Panc1 (cell line): ENCODE data around the gene KCNG2. TPM values are rescaled to one million over a fixed set of nuclear protein-coding genes. Genes with fewer than 3 reads are reported as not detected.
A peak's percentile ranks its signal among the peaks of the same experiment; 100 is the strongest.

Source experiments
- ATAC-seq: fragments of 200-7000 bp; cut with Tn5 transposase; 2 replicates; pipeline ENCODE4 v1.9.1; 2020; ENCODE audit warnings: mild to moderate bottlenecking, moderate library complexity
- BruUV-seq: library from RNA; stranded (reverse); fragments of 400-500 nt; replicated peaks from 2 replicates; lab custom pipeline; 2021; lab: Mats Ljungman, UMichigan
- CTCF ChIA-PET: fragments of 300-600 bp; sonication (Branson Sonifier 250); formaldehyde crosslinking; loops from one replicate; lab custom pipeline; 2022; ENCODE audit warnings: antibody characterized with exemption; lab: Charles Lee
- POLR2A ChIA-PET: fragments of 300-600 bp; sonication (Branson Sonifier 250); formaldehyde crosslinking; loops from one replicate; lab custom pipeline; 2022; ENCODE audit warnings: antibody characterized with exemption; lab: Charles Lee
- DNase-seq: peaks from one replicate; pipeline ENCODE4 v3.0.0-alpha.2; 2010; ENCODE audit warnings: low read depth, low spot score
- H3K27ac ChIP-seq: 2 replicates; pipeline ENCODE4 v1.5.1; 2011; ENCODE audit warnings: mild to moderate bottlenecking, low read length, inconsistent platforms
- H3K27me3 ChIP-seq: fragments of 200-500 bp; sonication (Bioruptor generic); 2 replicates; pipeline ENCODE4 v1.6.0; 2014; ENCODE audit warnings: low read length, inconsistent platforms; ENCODE audit not compliant: control insufficient read depth, insufficient read depth
- H3K36me3 ChIP-seq: fragments of 200-500 bp; sonication (Bioruptor generic); 2 replicates; pipeline ENCODE4 v1.5.1; 2014; ENCODE audit warnings: inconsistent platforms, mild to moderate bottlenecking, low read length, moderate library complexity; ENCODE audit not compliant: control insufficient read depth, insufficient read depth
- H3K4me1 ChIP-seq: 2 replicates; pipeline ENCODE4 v1.5.1; 2011; ENCODE audit warnings: inconsistent platforms, mild to moderate bottlenecking, low read length, moderate library complexity; ENCODE audit not compliant: control insufficient read depth, insufficient read depth
- H3K4me3 ChIP-seq, 2 experiments: 2 replicates each; pipeline ENCODE4 v1.5.1; 2011 to 2012; ENCODE audit warnings: low read depth in 2 of 2, low read length in 2 of 2, mild to moderate bottlenecking in 2 of 2, inconsistent platforms in 1 of 2, moderate library complexity in 1 of 2
- H3K9me3 ChIP-seq: fragments of 200-500 bp; sonication (Bioruptor generic); 2 replicates; pipeline ENCODE4 v1.5.1; 2014; ENCODE audit warnings: low read depth, mild to moderate bottlenecking, inconsistent platforms, low read length, moderate library complexity; ENCODE audit not compliant: control insufficient read depth, insufficient read depth
- CTCF ChIP-seq: fragments of 450-650 bp; IDR thresholded peaks from 2 replicates; pipeline ENCODE4 v1.5.1; 2017; ENCODE audit warnings: mild to moderate bottlenecking
- POLR2AphosphoS5 ChIP-seq: IDR thresholded peaks from 2 replicates; pipeline ENCODE4 v1.6.1; 2012; ENCODE audit warnings: mild to moderate bottlenecking, low read depth, low read length, moderate library complexity
- REST ChIP-seq, 2 experiments: IDR thresholded peaks; 2 replicates each; pipeline ENCODE4 v1.6.1; 2011 to 2012; ENCODE audit warnings: low read depth in 2 of 2, control low read depth in 1 of 2, low read length in 1 of 2, mild to moderate bottlenecking in 1 of 2, moderate library complexity in 1 of 2; ENCODE audit not compliant: insufficient read depth in 1 of 2
- SIN3A ChIP-seq: IDR thresholded peaks from 2 replicates; pipeline ENCODE4 v1.6.1; 2012; ENCODE audit warnings: low read depth, mild to moderate bottlenecking, low read length, moderate library complexity, borderline replicate concordance; ENCODE audit not compliant: insufficient read depth
- TCF7L2 ChIP-seq: IDR thresholded peaks from 2 replicates; pipeline ENCODE4 v1.6.1; 2011; ENCODE audit warnings: mild to moderate bottlenecking, low read depth, low read length, inconsistent platforms
- in situ Hi-C: cut with HindIII; loops from 2 replicates; pipeline ENCODE4 v1.10.0; 2016; ENCODE audit warnings: low sequenced_read_pairs, low pct_unique_long_range_greater_than_20kb
- intact Hi-C: fragments of 100-400 bp; cut with micrococcal nuclease; formaldehyde crosslinking; loops from one replicate; pipeline ENCODE4 v1.10.0; 2022; ENCODE audit not compliant: unreplicated experiment
- total RNA-seq: library from RNA; stranded (reverse); gene quantifications from one replicate; pipeline ENCODE4 v1.2.1, GENCODE V29; 2021; ENCODE audit not compliant: unreplicated experiment

The KCNG2 gene
- total RNA-seq, 1 experiment from 2014 or later: not detected

GRCh38 chr18:79912409-79912991, 114.8 kb downstream of the KCNG2 start:
- 0 out of 2 replicates have a peak, but pooled peaks cover 3% of the 10 kb centered on the region for H3K4me1 ChIP-seq
- intact Hi-C loops (no loop called here), in situ Hi-C loops (no loop called here)
- ATAC-seq (peak; percentile 30; the same call in 1 of the 2 replicates), DNase-seq (no peak)
- no peaks in the 10 kb centered on the region for H3K9me3 ChIP-seq
- TF ChIP-seq REST (IDR thresholded peaks at IDR 0.05; ENCODE audit: insufficient read depth in 1 of 2, low read depth in 2 of 2, low read length in 1 of 2): no peak
- no peak for TF ChIP-seq CTCF
- no peak for TF ChIP-seq TCF7L2
- TF ChIP-seq SIN3A: no peak
- no peak for TF ChIP-seq POLR2AphosphoS5
- no peak overlapping the region for H3K4me3 ChIP-seq
- H3K27ac ChIP-seq: no peak overlapping the region
- no peaks in the 10 kb centered on the region for H3K36me3 ChIP-seq
- ChIA-PET POLR2A (no interaction called here), CTCF (interaction anchor here (0.5 kb wide), 1 partner anchor 55 kb away, joined by 3 read pairs; no protein-coding TSS in a partner anchor)
- no peaks in the 10 kb centered on the region for H3K27me3 ChIP-seq
- no TSS peak for BruUV-seq

- Histone ChIP-seq H3K4me3 (no peak overlapping the region), H3K27me3 (no peaks in the 10 kb centered on the region), H3K27ac (no peak overlapping the region), H3K36me3 (no peaks in the 10 kb centered on the region), H3K9me3 (no peaks in the 10 kb centered on the region), H3K4me1 (0 out of 2 replicates have a peak, but pooled peaks cover 3% of the 10 kb centered on the region)
- TF ChIP-seq TCF7L2 (no peak), POLR2AphosphoS5 (no peak), CTCF (no peak), REST (IDR thresholded peaks at IDR 0.05; ENCODE audit: insufficient read depth in 1 of 2, low read depth in 2 of 2, low read length in 1 of 2) (no peak), SIN3A (no peak)
- in situ Hi-C loops: no loop called here
- BruUV-seq: no TSS peak
- POLR2A ChIA-PET: no interaction called here
- CTCF ChIA-PET: interaction anchor here (0.5 kb wide), 1 partner anchor 54 kb away, joined by 3 read pairs; no protein-coding TSS in a partner anchor
- ATAC-seq: peak; percentile 16
- DNase-seq: no peak
- intact Hi-C loops: no loop called here
These were observed 115.5 kb downstream of the KCNG2 start for GRCh38 chr18:79912994-79913831.
